HFFc6 (cell line): ENCODE results near the gene RNF112. TPM values are rescaled to one million over a fixed set of nuclear protein-coding genes. Genes with fewer than 3 reads are reported as not detected.

Experiments
- DNase-seq: peaks from one replicate; pipeline ENCODE4 v3.0.0-alpha.2; 2018
- H3K27ac Mint-ChIP-seq: 2 replicates; pipeline ENCODE4 v1.8.0; 2020; ENCODE audit warnings: mild to moderate bottlenecking, mixed read lengths
- H3K27me3 Mint-ChIP-seq: 2 replicates; pipeline ENCODE4 v1.8.0; 2021; ENCODE audit warnings: mild to moderate bottlenecking, moderate library complexity, mixed read lengths; ENCODE audit not compliant: insufficient read depth
- H3K36me3 Mint-ChIP-seq: 2 replicates; pipeline ENCODE4 v1.8.0; 2021; ENCODE audit warnings: low read depth, mixed read lengths
- H3K4me1 Mint-ChIP-seq: 2 replicates; pipeline ENCODE4 v1.8.0; 2020; ENCODE audit warnings: low read depth, mixed read lengths
- H3K4me3 Mint-ChIP-seq: 2 replicates; pipeline ENCODE4 v1.8.0; 2020; ENCODE audit warnings: mild to moderate bottlenecking, moderate library complexity, mixed read lengths
- H3K9me3 Mint-ChIP-seq: 2 replicates; pipeline ENCODE4 v1.8.0; 2020; ENCODE audit warnings: mild to moderate bottlenecking, mixed read lengths
- CTCF ChIP-seq: fragments of 200-600 bp; sonication (generic); IDR thresholded peaks from 2 replicates; pipeline ENCODE4 v1.5.0; 2021; ENCODE audit warnings: antibody characterized with exemption, mild to moderate bottlenecking
- total RNA-seq, 6 experiments: library from RNA; stranded (reverse); fragmentation: NEBNext Ultra II Directional; extraction: Animal tissue kit (Norgen Biotek cat#: 25700); gene quantifications; 2 replicates in 1 of 6; 3 replicates in 5 of 6; pipeline ENCODE4 v1.2.3, GENCODE V29; 2021

The RNF112 gene
- total RNA-seq, 6 experiments from 2014 or later, result 0.40 to 1.2 (median 0.73) TPM

DNA sequence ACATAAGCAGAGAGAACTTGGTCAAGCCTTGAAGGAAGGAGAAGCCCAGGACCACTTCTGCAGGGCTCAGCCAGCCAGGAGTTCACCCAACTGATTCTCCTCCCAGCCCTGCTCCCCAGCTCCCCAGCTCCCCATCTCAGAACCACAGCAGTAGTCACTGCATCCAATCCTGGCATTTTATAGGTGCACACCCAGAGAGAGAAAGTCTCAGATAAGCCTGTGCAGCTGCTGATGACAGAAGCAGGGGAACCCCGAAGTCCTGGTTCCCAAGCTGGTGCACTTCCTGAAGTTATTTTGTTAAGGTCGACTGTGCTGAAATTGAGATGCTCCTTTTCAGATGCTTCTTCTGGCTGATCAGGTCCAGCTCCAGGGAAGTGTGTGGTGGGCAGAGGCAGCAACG lies 6.6 kb downstream of the RNF112 start:
- no peaks in the 10 kb centered on the region for H3K9me3 Mint-ChIP-seq
- H3K27ac Mint-ChIP-seq, result peak overlapping the region; percentile 69

GRCh38 chr17:19418251-19418992 lies 7.4 kb downstream of the RNF112 start:
- TF ChIP-seq CTCF, result 0 out of 2 replicates have a peak, but pooled peaks have one; percentile 41
- Mint-ChIP-seq H3K27ac (peak overlapping the region; percentile 69), H3K36me3 (no peaks in the 10 kb centered on the region), H3K9me3 (no peaks in the 10 kb centered on the region), H3K4me1 (peaks cover 25% of the 10 kb centered on the region), H3K4me3 (no peak overlapping the region), H3K27me3 (no peaks in the 10 kb centered on the region; the same call in 1 of the 2 replicates)
- peak; percentile 64 for DNase-seq

More for the DNA sequence above, 6.6 kb downstream of the RNF112 start:
- Mint-ChIP-seq H3K4me1 (peaks cover 25% of the 10 kb centered on the region), H3K4me3 (no peak overlapping the region), H3K36me3 (no peaks in the 10 kb centered on the region), H3K27me3 (no peaks in the 10 kb centered on the region; the same call in 1 of the 2 replicates)
- TF ChIP-seq CTCF, result no peak
- DNase-seq, result no peak

- peaks cover 7% of the 10 kb centered on the region for H3K27me3 Mint-ChIP-seq
- no peak for DNase-seq
- TF ChIP-seq CTCF, result no peak
- H3K9me3 Mint-ChIP-seq, result no peaks in the 10 kb centered on the region
- no peaks in the 10 kb centered on the region for H3K36me3 Mint-ChIP-seq
- H3K27ac Mint-ChIP-seq, result no peak overlapping the region
- H3K4me1 Mint-ChIP-seq, result peaks cover 34% of the 10 kb centered on the region
- H3K4me3 Mint-ChIP-seq, result no peak overlapping the region
Observed at GRCh38 chr17:19421219-19421618, 10.2 kb downstream of the RNF112 start.

- Mint-ChIP-seq H3K27me3 (peaks cover 7% of the 10 kb centered on the region), H3K36me3 (no peaks in the 10 kb centered on the region)
Observed at GRCh38 chr17:19421926-19422325, 10.9 kb downstream of the RNF112 start.

More at GRCh38 chr17:19421926-19422325, 10.9 kb downstream of the RNF112 start:
- H3K4me1 Mint-ChIP-seq, result peaks cover 34% of the 10 kb centered on the region
- no peak for DNase-seq
- H3K9me3 Mint-ChIP-seq, result no peaks in the 10 kb centered on the region
- no peak overlapping the region for H3K27ac Mint-ChIP-seq
- no peak overlapping the region for H3K4me3 Mint-ChIP-seq
- no peak for TF ChIP-seq CTCF
